HepG2 (cell line): ENCODE results near the gene KLHDC8B. TPM values are rescaled to one million over a fixed set of nuclear protein-coding genes. Genes with fewer than 3 reads are reported as not detected.

Experiments
- ATAC-seq: fragments of 200-7000 bp; cut with Tn5 transposase; 3 replicates; pipeline ENCODE4 v1.9.1; 2020; ENCODE audit warnings: mild to moderate bottlenecking, moderate library complexity
- BruUV-seq: library from RNA; stranded (reverse); fragments of 400-500 nt; replicated peaks from 2 replicates; lab custom pipeline; 2021; lab: Mats Ljungman, UMichigan
- CTCF ChIA-PET: fragments of 300-600 bp; formaldehyde crosslinking; extraction: SDS; loops from one replicate; lab custom pipeline; 2021; ENCODE audit warnings: low total read pairs, inconsistent platforms, low intra/inter-chr PET ratio; lab: Yijun Ruan, JAX
- POLR2A ChIA-PET: fragments of 350-600 bp; sonication (Branson Sonifier 250); formaldehyde crosslinking; loops from one replicate; lab custom pipeline; 2020; ENCODE audit warnings: antibody characterized with exemption, inconsistent platforms; lab: Yijun Ruan, JAX
- DNase-seq: peaks from one replicate; pipeline ENCODE4 v3.0.0-alpha.2; 2015; ENCODE audit warnings: low spot score
- FAIRE-seq: peaks from 3 replicates; lab custom pipeline; 2011; peaks lifted over from hg19 to GRCh38; lab: Jason Lieb, UNC
- H2AFZ ChIP-seq: one replicate; pipeline ENCODE4 v1.6.1; 2011; ENCODE audit warnings: low read length, inconsistent platforms
- H3K27ac ChIP-seq: fragments of 300-600 bp; 3 replicates; pipeline ENCODE4 v1.8.0; 2011; ENCODE audit warnings: mixed run types, mild to moderate bottlenecking, mixed read lengths, low read length, inconsistent platforms; ENCODE audit not compliant: insufficient read depth; ENCODE audit errors: extremely low read length
- H3K27me3 ChIP-seq, 2 experiments: fragments of 200-600 bp in 1 of 2; 2 replicates in 1 of 2; 3 replicates in 1 of 2; pipeline versions ENCODE4 v1.6.0 to v1.8.0; 2011; ENCODE audit warnings: low read length in 2 of 2, mild to moderate bottlenecking in 2 of 2, moderate library complexity in 2 of 2, inconsistent platforms in 1 of 2; ENCODE audit not compliant: insufficient read depth in 2 of 2, control insufficient read depth in 1 of 2
- H3K36me3 ChIP-seq, 2 experiments: fragments of 200-600 bp in 1 of 2; replicated peaks in 1 of 2; 2 replicates in 1 of 2; 3 replicates in 1 of 2; pipeline versions ENCODE4 v1.5.1 to v1.8.0; 2011; ENCODE audit warnings: low read length in 2 of 2, inconsistent platforms in 1 of 2; ENCODE audit not compliant: insufficient read depth in 2 of 2, control insufficient read depth in 1 of 2
- H3K4me1 ChIP-seq: 2 replicates; pipeline ENCODE4 v1.5.1; 2012; ENCODE audit warnings: low read length, inconsistent platforms; ENCODE audit not compliant: insufficient read depth
- H3K4me2 ChIP-seq: 2 replicates; pipeline ENCODE4 v1.6.0; 2011; ENCODE audit warnings: low read depth, low read length, inconsistent platforms
- H3K4me3 ChIP-seq, 3 experiments: fragments of 200-600 bp in 1 of 3; sonication (generic), shearing (Covaris generic) in 1 of 3; replicated peaks in 1 of 3; 2 replicates each; pipeline ENCODE4 v1.5.1; 2011 to 2016; ENCODE audit warnings: low read length in 3 of 3, inconsistent platforms in 2 of 3, low read depth in 2 of 3, mild to moderate bottlenecking in 2 of 3, control low read depth in 1 of 3, mixed read lengths in 1 of 3; ENCODE audit not compliant: insufficient read depth in 1 of 3
- H3K79me2 ChIP-seq: one replicate; pipeline ENCODE4 v1.6.1; 2011; ENCODE audit warnings: low read length, inconsistent platforms; ENCODE audit not compliant: insufficient read depth
- H3K9ac ChIP-seq: 2 replicates; pipeline ENCODE4 v1.6.0; 2011; ENCODE audit warnings: mild to moderate bottlenecking, low read depth, low read length, inconsistent platforms; ENCODE audit not compliant: insufficient read depth
- H3K9me3 ChIP-seq: 2 replicates; pipeline ENCODE4 v1.5.1; 2012; ENCODE audit warnings: mild to moderate bottlenecking, low read length
- H4K20me1 ChIP-seq: 2 replicates; pipeline ENCODE4 v1.6.0; 2011; ENCODE audit warnings: inconsistent platforms, mild to moderate bottlenecking, low read length, moderate library complexity; ENCODE audit not compliant: insufficient read depth
- AGO2 ChIP-seq: fragments of 200-400 bp; formaldehyde crosslinking; optimal IDR thresholded peaks from 2 replicates; pipeline ENCODE3; 2017; ENCODE audit warnings: mild to moderate bottlenecking, low read depth, low read length, moderate library complexity
- NFATC3 ChIP-seq: sonication (generic); formaldehyde crosslinking; IDR thresholded peaks from 2 replicates; pipeline ENCODE4 v1.5.1; 2020; ENCODE audit warnings: mild to moderate bottlenecking, missing genetic modification reagents
- POLR2G ChIP-seq: fragments of 200-400 bp; formaldehyde crosslinking; IDR thresholded peaks from 2 replicates; pipeline ENCODE4 v1.6.1; 2018; ENCODE audit warnings: mild to moderate bottlenecking, low read depth, low read length, moderate library complexity
- RBFOX2 ChIP-seq: fragments of 200-400 bp; formaldehyde crosslinking; IDR thresholded peaks from 2 replicates; pipeline ENCODE4 v1.6.1; 2017; ENCODE audit warnings: low read depth, mild to moderate bottlenecking, low read length
- WGBS: methylation state at CpG from one replicate; pipeline ENCODE4 v1.1.6; 2017; ENCODE audit warnings: low lambda C conversion rate; 5-methylcytosine and 5-hydroxymethylcytosine counted together
- in situ Hi-C: cut with HindIII; loops from 2 replicates; pipeline ENCODE4 v1.10.0; 2017; ENCODE audit warnings: low pct_unique_long_range_greater_than_20kb; ENCODE audit not compliant: extremely low pct_ligation_motif_present
- intact Hi-C: fragments of 100-400 bp; cut with micrococcal nuclease; formaldehyde crosslinking; loops from one replicate; pipeline ENCODE4 v1.10.0; 2022; ENCODE audit not compliant: unreplicated experiment
- polyA plus RNA-seq, 8 experiments: library from polyadenylated mRNA; depleted of rRNA in 3 of 8; stranded (reverse) in 7 of 8; unstranded in 1 of 8; fragments of >200 nt; fragmentation: Illumina TruSeq in 4 of 8; extraction: Trizol in 4 of 8; gene quantifications; 2 replicates each; pipeline versions ENCODE4 v1.2.1 to v1.2.3, GENCODE V29; 2011 to 2016; ENCODE audit warnings: low read depth in 4 of 8, missing spikeins in 1 of 8, mixed read lengths in 1 of 8; ENCODE audit not compliant: insufficient read depth in 1 of 8
- total RNA-seq, 5 experiments: library from RNA; depleted of rRNA; stranded (reverse); fragments of >200 nt; fragmentation: Illumina TruSeq; extraction: Trizol; gene quantifications; 2 replicates each; pipeline ENCODE4 v1.2.3, GENCODE V29; 2016; ENCODE audit warnings: low read depth in 1 of 5
- TF ChIP-seq, protein P1 (sequence below): IDR thresholded peaks from 2 replicates; pipeline ENCODE4 v1.6.1; 2016; ENCODE audit warnings: missing genetic modification reagents, missing compliant biosample characterization
- TF ChIP-seq, protein P2 (sequence below): sonication (generic); formaldehyde crosslinking; IDR thresholded peaks from 2 replicates; pipeline ENCODE4 v1.4.0; 2020; ENCODE audit warnings: missing genetic modification reagents

The KLHDC8B gene
- total and polyA plus RNA-seq, 2 of the 13 experiments (the other 11 are each of a cell fraction or from before 2014, with no cell fraction given) = 17.2 to 17.8 TPM

DNA sequence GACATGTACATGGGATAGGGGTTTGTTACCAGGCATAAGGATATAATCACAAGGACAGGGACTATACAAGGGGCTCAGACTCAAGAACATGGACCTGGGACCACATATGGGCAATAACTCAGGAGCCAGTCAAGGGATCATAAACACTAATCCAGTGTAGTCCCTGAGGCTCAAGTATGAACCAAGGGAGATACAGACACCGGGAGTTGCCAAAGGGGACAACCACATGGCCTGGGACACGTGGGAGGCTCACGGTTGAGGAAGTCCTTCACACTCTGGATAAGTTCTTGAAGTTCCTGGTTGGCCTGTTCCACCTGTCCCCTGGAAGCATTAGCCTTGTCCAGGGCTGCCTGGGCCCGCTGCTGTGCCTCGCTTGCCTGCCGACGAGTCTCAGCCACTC is 48.9 kb upstream of the KLHDC8B start:
- BruUV-seq = no TSS peak
- in situ Hi-C loops = no loop called here
- ATAC-seq (no peak), DNase-seq (no peak)
- Histone ChIP-seq H3K4me3 (no peak overlapping the region), H3K9me3 (no peaks in the 10 kb centered on the region)
- TF ChIP-seq POLR2G (no peak), RBFOX2 (0 out of 2 replicates have a peak, but pooled peaks have one; percentile 28)
- TF ChIP-seq, all 625 proteins: peak for 1
- no peak for FAIRE-seq
- H3K27me3 ChIP-seq = no peaks in the 10 kb centered on the region; a peak in 1 of 5 replicates
- intact Hi-C loops = no loop called here
- no CpG with 5 or more reads among the region's 7 CpGs for WGBS
- H3K4me1 ChIP-seq = peaks cover 19% of the 10 kb centered on the region
- no peak overlapping the region for H3K4me2 ChIP-seq
- H3K79me2 ChIP-seq = peaks cover 14% of the 10 kb centered on the region
- no peak overlapping the region for H3K27ac ChIP-seq
- ChIA-PET POLR2A (interaction anchor here (4.3 kb wide), 1 partner anchor 12 kb away, joined by 110 read pairs; the partner anchor contains the start of gene LAMB2), CTCF (no interaction called here)
- H3K36me3 ChIP-seq = peaks cover 18 to 43% of the 10 kb centered on the region in 2 experiments
- H3K9ac ChIP-seq = no peak overlapping the region
- H4K20me1 ChIP-seq = no peaks in the 10 kb centered on the region
- no peak overlapping the region for H2AFZ ChIP-seq

DNA sequence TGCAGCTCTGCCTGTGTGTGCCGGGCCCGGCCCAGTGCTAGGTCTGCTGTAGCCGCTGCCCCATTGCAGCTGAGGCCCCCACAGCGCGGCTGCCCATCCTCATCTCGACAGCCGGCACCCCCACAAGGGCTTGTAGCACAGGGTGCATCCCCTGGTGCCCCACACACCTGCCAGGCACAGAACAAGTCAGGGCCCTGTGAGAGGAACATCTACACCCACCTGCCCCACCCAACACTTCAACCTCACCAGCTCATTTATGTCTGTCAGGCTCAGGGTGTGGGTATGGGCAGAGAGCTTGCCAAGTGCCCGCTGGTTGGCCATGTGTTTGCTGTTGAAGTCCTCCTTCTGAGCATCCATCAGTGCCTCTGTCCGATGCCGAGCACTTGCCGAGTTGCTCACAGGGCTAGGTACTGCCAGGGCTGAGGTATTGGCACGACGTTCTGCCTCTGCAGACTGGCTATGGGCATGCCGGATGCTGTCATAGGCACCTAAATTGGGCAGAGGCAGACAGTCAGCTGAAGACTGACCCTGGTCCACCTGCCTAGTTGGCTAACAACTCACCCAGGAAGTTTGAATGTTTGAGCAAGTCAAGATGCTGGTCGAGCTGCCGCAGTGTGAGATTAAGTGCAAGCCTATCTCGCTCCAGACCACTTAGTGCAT is 48.4 kb upstream of the KLHDC8B start:
- Histone ChIP-seq H3K27ac (no peak overlapping the region), H3K9me3 (no peaks in the 10 kb centered on the region), H3K4me1 (peaks cover 19% of the 10 kb centered on the region), H2AFZ (no peak overlapping the region), H3K4me2 (no peak overlapping the region), H4K20me1 (no peaks in the 10 kb centered on the region)
- no peak for DNase-seq
- in situ Hi-C loops = no loop called here
- CTCF ChIA-PET = no interaction called here
- FAIRE-seq = no peak
- BruUV-seq = no TSS peak
- no peak for TF ChIP-seq NFATC3 (CRISPR knock-in tag)
- TF ChIP-seq AGO2 = peak; percentile 40
- TF ChIP-seq, protein P1, sequence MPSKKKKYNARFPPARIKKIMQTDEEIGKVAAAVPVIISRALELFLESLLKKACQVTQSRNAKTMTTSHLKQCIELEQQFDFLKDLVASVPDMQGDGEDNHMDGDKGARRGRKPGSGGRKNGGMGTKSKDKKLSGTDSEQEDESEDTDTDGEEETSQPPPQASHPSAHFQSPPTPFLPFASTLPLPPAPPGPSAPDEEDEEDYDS = no peak
- 0 out of 2 replicates have a peak, but pooled peaks have one; percentile 4 for TF ChIP-seq RBFOX2
- TF ChIP-seq, protein P2, sequence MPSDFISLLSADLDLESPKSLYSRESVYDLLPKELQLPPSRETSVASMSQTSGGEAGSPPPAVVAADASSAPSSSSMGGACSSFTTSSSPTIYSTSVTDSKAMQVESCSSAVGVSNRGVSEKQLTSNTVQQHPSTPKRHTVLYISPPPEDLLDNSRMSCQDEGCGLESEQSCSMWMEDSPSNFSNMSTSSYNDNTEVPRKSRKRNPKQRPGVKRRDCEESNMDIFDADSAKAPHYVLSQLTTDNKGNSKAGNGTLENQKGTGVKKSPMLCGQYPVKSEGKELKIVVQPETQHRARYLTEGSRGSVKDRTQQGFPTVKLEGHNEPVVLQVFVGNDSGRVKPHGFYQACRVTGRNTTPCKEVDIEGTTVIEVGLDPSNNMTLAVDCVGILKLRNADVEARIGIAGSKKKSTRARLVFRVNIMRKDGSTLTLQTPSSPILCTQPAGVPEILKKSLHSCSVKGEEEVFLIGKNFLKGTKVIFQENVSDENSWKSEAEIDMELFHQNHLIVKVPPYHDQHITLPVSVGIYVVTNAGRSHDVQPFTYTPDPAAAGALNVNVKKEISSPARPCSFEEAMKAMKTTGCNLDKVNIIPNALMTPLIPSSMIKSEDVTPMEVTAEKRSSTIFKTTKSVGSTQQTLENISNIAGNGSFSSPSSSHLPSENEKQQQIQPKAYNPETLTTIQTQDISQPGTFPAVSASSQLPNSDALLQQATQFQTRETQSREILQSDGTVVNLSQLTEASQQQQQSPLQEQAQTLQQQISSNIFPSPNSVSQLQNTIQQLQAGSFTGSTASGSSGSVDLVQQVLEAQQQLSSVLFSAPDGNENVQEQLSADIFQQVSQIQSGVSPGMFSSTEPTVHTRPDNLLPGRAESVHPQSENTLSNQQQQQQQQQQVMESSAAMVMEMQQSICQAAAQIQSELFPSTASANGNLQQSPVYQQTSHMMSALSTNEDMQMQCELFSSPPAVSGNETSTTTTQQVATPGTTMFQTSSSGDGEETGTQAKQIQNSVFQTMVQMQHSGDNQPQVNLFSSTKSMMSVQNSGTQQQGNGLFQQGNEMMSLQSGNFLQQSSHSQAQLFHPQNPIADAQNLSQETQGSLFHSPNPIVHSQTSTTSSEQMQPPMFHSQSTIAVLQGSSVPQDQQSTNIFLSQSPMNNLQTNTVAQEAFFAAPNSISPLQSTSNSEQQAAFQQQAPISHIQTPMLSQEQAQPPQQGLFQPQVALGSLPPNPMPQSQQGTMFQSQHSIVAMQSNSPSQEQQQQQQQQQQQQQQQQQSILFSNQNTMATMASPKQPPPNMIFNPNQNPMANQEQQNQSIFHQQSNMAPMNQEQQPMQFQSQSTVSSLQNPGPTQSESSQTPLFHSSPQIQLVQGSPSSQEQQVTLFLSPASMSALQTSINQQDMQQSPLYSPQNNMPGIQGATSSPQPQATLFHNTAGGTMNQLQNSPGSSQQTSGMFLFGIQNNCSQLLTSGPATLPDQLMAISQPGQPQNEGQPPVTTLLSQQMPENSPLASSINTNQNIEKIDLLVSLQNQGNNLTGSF (CRISPR knock-in tag) = no peak
- TF ChIP-seq, all 625 proteins: peak for 2
- Histone ChIP-seq H3K4me3 (no peak overlapping the region), H3K27me3 (no peaks in the 10 kb centered on the region; a peak in 1 of 5 replicates), H3K9ac (no peak overlapping the region), H3K36me3 (peaks cover 13 to 37% of the 10 kb centered on the region in 2 experiments), H3K79me2 (peaks cover 14% of the 10 kb centered on the region)
- intact Hi-C loops = no loop called here
- no peak for ATAC-seq
- POLR2A ChIA-PET = interaction anchor here (2.0 to 4.3 kb wide), 2 partner anchors 10 to 11 kb away, joined by 11 to 110 read pairs; partner anchors contain the start of gene LAMB2
- WGBS = 98% methylated on average over 14 of the region's 17 CpGs
